Psoas muscle (tissue), 8 donors: ENCODE data around the gene SH3GLB2. TPM values are rescaled to one million over a fixed set of nuclear protein-coding genes. Genes with fewer than 3 reads are reported as not detected.

Source experiments
- ATAC-seq, 4 donors: fragments of 200-7000 bp; cut with Tn5 transposase; one replicate each; pipeline ENCODE4 v1.9.1; 2020; ENCODE audit warnings: moderate library complexity in 3 of 4, mild to moderate bottlenecking in 2 of 4
- DNase-seq, 2 donors: peaks; one replicate each; pipeline ENCODE4 v3.0.0-alpha.2; 2020
- H3K27ac ChIP-seq: fragments of 200-600 bp; one replicate; pipeline ENCODE4 v1.8.0; 2022
- H3K27me3 ChIP-seq, 3 donors: fragments of 200-600 bp in 1 of 3; one replicate each; pipeline versions ENCODE4 v1.6.1 to v1.8.0; 2013 to 2022; ENCODE audit warnings: low read length in 2 of 3, mild to moderate bottlenecking in 2 of 3, moderate library complexity in 1 of 3; ENCODE audit not compliant: insufficient read depth in 3 of 3
- H3K36me3 ChIP-seq, 2 donors: fragments of 200-600 bp in 1 of 2; one replicate each; pipeline versions ENCODE4 v1.6.1 to v1.8.0; 2013 to 2022; ENCODE audit warnings: low read depth in 1 of 2, mild to moderate bottlenecking in 1 of 2, moderate library complexity in 1 of 2; ENCODE audit not compliant: insufficient read depth in 1 of 2
- H3K4me1 ChIP-seq: fragments of 200-600 bp; one replicate; pipeline ENCODE4 v1.8.0; 2022
- H3K4me3 ChIP-seq: fragments of 200-600 bp; one replicate; pipeline ENCODE4 v1.8.0; 2022; ENCODE audit warnings: mild to moderate bottlenecking
- H3K9me3 ChIP-seq: fragments of 200-600 bp; one replicate; pipeline ENCODE4 v1.8.0; 2022
- WGBS, 3 donors: extraction: QIAGEN DNeasy Blood & Tissue Kit; methylation state at CpG; one replicate each; pipeline versions ENCODE4 v1.1.6 to v1.1.7; 2013; 5-methylcytosine and 5-hydroxymethylcytosine counted together
- intact Hi-C, 2 donors: fragments of 100-400 bp; cut with DNase I; formaldehyde crosslinking; loops; one replicate each; pipeline versions ENCODE4 v1.11.0 to v1.14.2; 2022
- polyA plus RNA-seq, 3 donors: library from polyadenylated mRNA; stranded (reverse); fragments of 200-250 nt; gene quantifications; one replicate each; pipeline ENCODE4 v1.2.3, GENCODE V29; 2013
- total RNA-seq, 4 donors: library from RNA; stranded (reverse); fragmentation: NEBNext Ultra II Directional in 2 of 4; extraction: Animal tissue kit (Norgen Biotek cat#: 25700) in 2 of 4; gene quantifications; one replicate each; pipeline versions ENCODE4 v1.2.1 to v1.2.4, GENCODE V29; 2021 to 2023
- TF ChIP-seq, protein P1 (sequence below): fragments of 200-600 bp; IDR thresholded peaks from one replicate; pipeline ENCODE4 v1.8.0; 2022; ENCODE audit warnings: antibody characterized with exemption
- donor health status: healthy with polysubstance abuse.
- donor health status: DM: no; HTN: no; CAD: no; lungs with moderate emphysema.
- donor health status: Bipolar disorder and iron deficiency.
- donor health status: healthy.
- donor health status: DM: yes; HTN: yes; CAD: no.
- donor health status: DM: no; HTN: no; CAD: no.
- donor health status: DM: no; HTN: no; CAD: no.
- donor health status: DM: yes; HTN: yes; CAD: no.

SH3GLB2 gene
- total and polyA plus RNA-seq, 7 donors: 22.2 to 56.8 (median 33.8) TPM

- no peak for DNase-seq
- 85 to 89% (median 85%) methylated on average over 21 of the region's 21 CpGs for WGBS, 3 donors
These were observed 31.0 kb upstream of the SH3GLB2 start for GRCh38 chr9:129058965-129059795.

GRCh38 chr9:129054163-129054851 lies 26.2 kb upstream of the SH3GLB2 start:
- H3K36me3 ChIP-seq: peaks cover 0 to 56% of the 10 kb centered on the region in 2 donors
- WGBS, 3 donors: 75 to 90% (median 89%) methylated on average over 5 of the region's 5 CpGs
- intact Hi-C loops: no loop called here
- ATAC-seq (no peak), DNase-seq (no peak)
- TF ChIP-seq, protein P1, sequence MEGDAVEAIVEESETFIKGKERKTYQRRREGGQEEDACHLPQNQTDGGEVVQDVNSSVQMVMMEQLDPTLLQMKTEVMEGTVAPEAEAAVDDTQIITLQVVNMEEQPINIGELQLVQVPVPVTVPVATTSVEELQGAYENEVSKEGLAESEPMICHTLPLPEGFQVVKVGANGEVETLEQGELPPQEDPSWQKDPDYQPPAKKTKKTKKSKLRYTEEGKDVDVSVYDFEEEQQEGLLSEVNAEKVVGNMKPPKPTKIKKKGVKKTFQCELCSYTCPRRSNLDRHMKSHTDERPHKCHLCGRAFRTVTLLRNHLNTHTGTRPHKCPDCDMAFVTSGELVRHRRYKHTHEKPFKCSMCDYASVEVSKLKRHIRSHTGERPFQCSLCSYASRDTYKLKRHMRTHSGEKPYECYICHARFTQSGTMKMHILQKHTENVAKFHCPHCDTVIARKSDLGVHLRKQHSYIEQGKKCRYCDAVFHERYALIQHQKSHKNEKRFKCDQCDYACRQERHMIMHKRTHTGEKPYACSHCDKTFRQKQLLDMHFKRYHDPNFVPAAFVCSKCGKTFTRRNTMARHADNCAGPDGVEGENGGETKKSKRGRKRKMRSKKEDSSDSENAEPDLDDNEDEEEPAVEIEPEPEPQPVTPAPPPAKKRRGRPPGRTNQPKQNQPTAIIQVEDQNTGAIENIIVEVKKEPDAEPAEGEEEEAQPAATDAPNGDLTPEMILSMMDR: no peak
- no peak overlapping the region for H3K27ac ChIP-seq
- H3K27me3 ChIP-seq: no peaks in the 10 kb centered on the region
- H3K9me3 ChIP-seq: no peaks in the 10 kb centered on the region
- H3K4me1 ChIP-seq: no peaks in the 10 kb centered on the region
- H3K4me3 ChIP-seq: no peak overlapping the region

More at GRCh38 chr9:129058965-129059795, 31.0 kb upstream of the SH3GLB2 start:
- H3K27ac ChIP-seq: no peak overlapping the region
- H3K9me3 ChIP-seq: no peaks in the 10 kb centered on the region
- no peaks in the 10 kb centered on the region for H3K4me1 ChIP-seq
- intact Hi-C loops: no loop called here
- TF ChIP-seq, protein P1: no peak
- no peak for ATAC-seq
- H3K4me3 ChIP-seq: no peak overlapping the region
- peaks cover 0 to 74% of the 10 kb centered on the region in 2 donors for H3K36me3 ChIP-seq
- no peaks in the 10 kb centered on the region for H3K27me3 ChIP-seq

- ATAC-seq: peak in 1 of 4 donors; percentile 37
- Histone ChIP-seq H3K27ac (no peak overlapping the region), H3K4me3 (no peak overlapping the region), H3K36me3 (peaks cover 0 to 64% of the 10 kb centered on the region in 2 donors), H3K27me3 (no peaks in the 10 kb centered on the region), H3K4me1 (no peaks in the 10 kb centered on the region), H3K9me3 (no peaks in the 10 kb centered on the region)
- TF ChIP-seq, protein P1: no peak
- intact Hi-C loops: no loop called here
- WGBS, 3 donors: 89 to 94% (median 92%) methylated on average over 6 of the region's 6 CpGs
- DNase-seq: no peak
These were observed 24.9 kb upstream of the SH3GLB2 start for GRCh38 chr9:129053020-129053419.

GRCh38 chr9:129052592-129052991 lies 24.5 kb upstream of the SH3GLB2 start:
- Histone ChIP-seq H3K4me1 (no peaks in the 10 kb centered on the region), H3K36me3 (peaks cover 0 to 66% of the 10 kb centered on the region in 2 donors), H3K27me3 (no peaks in the 10 kb centered on the region), H3K9me3 (no peaks in the 10 kb centered on the region), H3K4me3 (no peak overlapping the region), H3K27ac (no peak overlapping the region)
- TF ChIP-seq, protein P1: no peak
- WGBS, 3 donors: 71 to 72% (median 71%) methylated on average over 8 of the region's 8 CpGs
- DNase-seq (peak; percentile 57 to 84), ATAC-seq (peak; percentile 66 to 89 (median 81))
- intact Hi-C loops: no loop called here
